ENCODE data around the gene TSSC4.

The TSSC4 gene

GRCh38 chr11:2386591-2386990, 14.0 kb upstream of the TSSC4 start:
- no peak for DNase-seq (ENCODE audit: low read depth in 3 of 3)

- DNase-seq (ENCODE audit: low read depth in 3 of 3) = no peak
Measured at GRCh38 chr11:2387266-2387987, 13.1 kb upstream of the TSSC4 start.

GRCh38 chr11:2388431-2389376, 11.8 kb upstream of the TSSC4 start:
- DNase-seq (ENCODE audit: low read depth in 3 of 3) = no peak

GRCh38 chr11:2389377-2390026, 11.0 kb upstream of the TSSC4 start:
- no peak for DNase-seq (ENCODE audit: low read depth in 3 of 3)

- no peak for DNase-seq (ENCODE audit: low read depth in 3 of 3)
Measured at GRCh38 chr11:2390091-2390724, 10.3 kb upstream of the TSSC4 start.

GRCh38 chr11:2390725-2391151, 9.8 kb upstream of the TSSC4 start:
- no peak for DNase-seq (ENCODE audit: low read depth in 3 of 3)

- DNase-seq (ENCODE audit: low read depth in 3 of 3) = no peak
Measured at GRCh38 chr11:2391181-2391975, 9.2 kb upstream of the TSSC4 start.

- no peak for DNase-seq (ENCODE audit: low read depth in 3 of 3)
Measured at GRCh38 chr11:2392241-2392959, 8.2 kb upstream of the TSSC4 start.

- DNase-seq (ENCODE audit: low read depth in 3 of 3) = no peak
Measured at GRCh38 chr11:2393111-2393868, 7.3 kb upstream of the TSSC4 start.

GRCh38 chr11:2393941-2394817, 6.4 kb upstream of the TSSC4 start:
- DNase-seq (ENCODE audit: low read depth in 3 of 3) = no peak

- DNase-seq (ENCODE audit: low read depth in 3 of 3) = no peak
Measured at GRCh38 chr11:2394818-2395105, 5.8 kb upstream of the TSSC4 start.

- DNase-seq (ENCODE audit: low read depth in 3 of 3) = no peak
Measured at GRCh38 chr11:2395211-2395730, 5.3 kb upstream of the TSSC4 start.

GRCh38 chr11:2395856-2396255, 4.7 kb upstream of the TSSC4 start:
- no peak for DNase-seq (ENCODE audit: low read depth in 3 of 3)

GRCh38 chr11:2396471-2396870, 4.1 kb upstream of the TSSC4 start:
- no peak for DNase-seq (ENCODE audit: low read depth in 3 of 3)

- no peak for DNase-seq (ENCODE audit: low read depth in 3 of 3)
Measured at GRCh38 chr11:2397005-2397404, 3.5 kb upstream of the TSSC4 start.

- DNase-seq (ENCODE audit: low read depth in 3 of 3) = no peak
Measured at GRCh38 chr11:2398664-2399355, 1.7 kb upstream of the TSSC4 start.

GRCh38 chr11:2399488-2400068, 972 bp upstream of the TSSC4 start:
- DNase-seq (ENCODE audit: low read depth in 3 of 3) = no peak
